ENCODE data around the gene HTT.

GRCh38 chr4:3047464-3048286 lies 26.8 kb upstream of the HTT start:
- TF ChIP-seq CTCF (IDR thresholded peaks at IDR 0.05): peak; percentile 53 to 79 (median 75)
- peak in 1 of 2 donors; percentile 10 for TF ChIP-seq POLR2A (IDR thresholded peaks at IDR 0.05)

All from adrenal gland (tissue), 5 donors.